Esophagus muscularis mucosa (tissue), 4 donors: ENCODE results near the gene ATAD2B. TPM values are rescaled to one million over a fixed set of nuclear protein-coding genes. Genes with fewer than 3 reads are reported as not detected.
"Not testable (repeated sequence)": the region's sequence is repeated elsewhere in the genome, so short reads cannot be mapped to it uniquely, and the experiment has no call there.

ENCODE experiments used
- DNase-seq: peaks from one replicate; pipeline ENCODE4 v3.0.0-alpha.2; 2017; ENCODE audit errors: extremely low spot score
- H3K27ac ChIP-seq, 4 donors: fragments of 200-600 bp; sonication (generic); replicated peaks in 1 of 4; 1 replicate in 3 of 4; 2 replicates in 1 of 4; pipeline ENCODE4 v1.5.1; 2016 to 2019; ENCODE audit warnings: mild to moderate bottlenecking in 1 of 4
- H3K27me3 ChIP-seq, 4 donors: fragments of 200-600 bp; sonication (generic); one replicate each; pipeline versions ENCODE4 v1.5.1 to v1.6.0; 2016 to 2019
- H3K36me3 ChIP-seq, 4 donors: fragments of 200-600 bp; sonication (generic); one replicate each; pipeline ENCODE4 v1.5.1; 2016 to 2019
- H3K4me1 ChIP-seq, 4 donors: fragments of 200-600 bp; sonication (generic); one replicate each; pipeline ENCODE4 v1.5.1; 2016 to 2019
- H3K4me3 ChIP-seq, 4 donors: fragments of 200-600 bp; sonication (generic); 1 replicate in 2 of 4; 2 replicates in 2 of 4; pipeline ENCODE4 v1.5.1; 2016 to 2019; ENCODE audit warnings: mild to moderate bottlenecking in 4 of 4, moderate library complexity in 1 of 4
- H3K9me3 ChIP-seq, 4 donors: fragments of 200-600 bp; sonication (generic); 1 replicate in 3 of 4; 2 replicates in 1 of 4; pipeline ENCODE4 v1.5.1; 2016 to 2019
- EP300 ChIP-seq: sonication (generic); formaldehyde crosslinking; IDR thresholded peaks from one replicate; pipeline ENCODE4 v1.6.1; 2017; ENCODE audit warnings: antibody characterized with exemption
- POLR2A ChIP-seq: fragments of 450-650 bp; IDR thresholded peaks from one replicate; pipeline ENCODE4 v1.6.1; 2017; ENCODE audit warnings: antibody characterized with exemption, moderate library complexity, mild to moderate bottlenecking, low read depth
- POLR2AphosphoS5 ChIP-seq, 2 donors: sonication (generic); formaldehyde crosslinking; IDR thresholded peaks; one replicate each; pipeline ENCODE4 v1.6.1; 2017; ENCODE audit warnings: antibody characterized with exemption in 2 of 2
- WGBS: methylation state at CpG from one replicate; pipeline ENCODE4 v1.1.5; 2018; 5-methylcytosine and 5-hydroxymethylcytosine counted together
- intact Hi-C: fragments of 100-400 bp; cut with DNase I; formaldehyde crosslinking; loops from one replicate; pipeline ENCODE4 v1.15.1; 2023
- total RNA-seq, 4 donors: library from RNA; depleted of rRNA; stranded (reverse); fragments of >200 nt; gene quantifications; one replicate each; pipeline versions ENCODE4 v1.1.0 to v1.2.1, GENCODE V29; 2016
- TF ChIP-seq, protein P1 (sequence below), 3 experiments: fragments of 200-600 bp in 2 of 3; fragments of 450-650 bp in 1 of 3; sonication (generic) in 2 of 3; IDR thresholded peaks; one replicate each; pipeline ENCODE4 v1.5.1; 2017 to 2019; ENCODE audit warnings: antibody characterized with exemption in 3 of 3, mild to moderate bottlenecking in 2 of 3, moderate library complexity in 1 of 3

Gene ATAD2B
- total RNA-seq, 4 donors from 2014 or later: 8.0 to 17.4 (median 13.5) TPM

DNA sequence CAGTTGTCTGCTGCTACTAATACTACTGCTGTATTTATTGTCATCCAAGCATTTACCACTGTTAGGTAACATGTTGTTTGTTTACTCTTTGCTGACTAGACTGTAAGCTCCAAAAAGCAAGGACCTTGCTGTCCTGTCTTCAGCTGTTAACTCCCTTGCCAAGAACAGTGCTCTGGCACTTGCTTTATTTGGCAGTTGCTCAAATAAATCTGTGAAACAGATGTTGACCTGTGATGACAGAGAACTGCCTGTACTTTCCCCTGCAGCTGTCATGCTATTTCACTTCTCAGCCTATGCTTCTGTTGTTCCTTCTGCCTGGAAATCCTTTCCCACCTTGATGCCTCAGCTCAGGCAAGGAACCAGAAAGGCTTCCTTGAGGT, 181.2 kb downstream of the ATAD2B start:
- Histone ChIP-seq H3K4me3 (no peak overlapping the region), H3K27ac (peak overlapping the region; percentile 20 to 55 (median 40)), H3K9me3 (no peaks in the 10 kb centered on the region), H3K4me1 (peaks cover 14 to 35% (median 21%) of the 10 kb centered on the region in 4 donors), H3K27me3 (no peaks in the 10 kb centered on the region), H3K36me3 (no peaks in the 10 kb centered on the region)
- DNase-seq: no peak
- peak; percentile 56 for TF ChIP-seq EP300
- no peak for TF ChIP-seq POLR2A
- TF ChIP-seq POLR2AphosphoS5 (IDR thresholded peaks at IDR 0.05): peak; percentile 77 to 83
- TF ChIP-seq, protein P1, sequence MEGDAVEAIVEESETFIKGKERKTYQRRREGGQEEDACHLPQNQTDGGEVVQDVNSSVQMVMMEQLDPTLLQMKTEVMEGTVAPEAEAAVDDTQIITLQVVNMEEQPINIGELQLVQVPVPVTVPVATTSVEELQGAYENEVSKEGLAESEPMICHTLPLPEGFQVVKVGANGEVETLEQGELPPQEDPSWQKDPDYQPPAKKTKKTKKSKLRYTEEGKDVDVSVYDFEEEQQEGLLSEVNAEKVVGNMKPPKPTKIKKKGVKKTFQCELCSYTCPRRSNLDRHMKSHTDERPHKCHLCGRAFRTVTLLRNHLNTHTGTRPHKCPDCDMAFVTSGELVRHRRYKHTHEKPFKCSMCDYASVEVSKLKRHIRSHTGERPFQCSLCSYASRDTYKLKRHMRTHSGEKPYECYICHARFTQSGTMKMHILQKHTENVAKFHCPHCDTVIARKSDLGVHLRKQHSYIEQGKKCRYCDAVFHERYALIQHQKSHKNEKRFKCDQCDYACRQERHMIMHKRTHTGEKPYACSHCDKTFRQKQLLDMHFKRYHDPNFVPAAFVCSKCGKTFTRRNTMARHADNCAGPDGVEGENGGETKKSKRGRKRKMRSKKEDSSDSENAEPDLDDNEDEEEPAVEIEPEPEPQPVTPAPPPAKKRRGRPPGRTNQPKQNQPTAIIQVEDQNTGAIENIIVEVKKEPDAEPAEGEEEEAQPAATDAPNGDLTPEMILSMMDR (IDR thresholded peaks at IDR 0.05): no peak
- intact Hi-C loops: no loop called here

DNA sequence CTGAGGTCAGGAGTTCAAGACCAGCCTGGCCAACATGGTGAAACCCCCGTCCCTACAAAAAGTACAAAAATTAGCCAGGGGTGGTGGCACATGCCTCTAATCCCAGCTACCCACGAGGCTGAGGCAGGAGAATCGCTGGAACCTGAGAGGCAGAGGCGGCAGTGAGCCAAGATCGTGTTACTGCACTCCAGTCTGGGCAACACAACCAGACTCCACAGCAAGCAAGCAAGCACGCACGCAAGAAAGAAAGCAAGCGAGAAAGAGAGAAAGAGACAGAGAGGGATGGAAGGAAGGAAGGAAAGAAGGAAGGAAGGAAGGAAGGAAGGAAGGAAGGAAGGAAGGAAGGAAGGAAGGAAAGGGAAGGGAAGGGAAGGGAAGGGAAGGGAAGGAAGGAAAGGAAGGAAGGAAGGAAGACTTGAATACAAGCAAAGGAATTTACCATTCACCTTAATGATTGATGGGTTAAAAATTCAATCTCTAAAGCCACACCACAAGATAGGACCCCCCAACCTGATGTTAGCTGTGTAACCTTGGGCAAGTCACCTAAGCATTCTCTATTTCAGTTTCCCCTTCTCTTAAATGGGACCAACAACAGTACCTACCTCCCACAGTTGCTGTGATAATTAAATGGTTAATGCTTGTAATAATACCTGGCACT, 181.7 kb downstream of the ATAD2B start:
- TF ChIP-seq, protein P1 (IDR thresholded peaks at IDR 0.05): no peak
- no peak for TF ChIP-seq EP300
- no peak for TF ChIP-seq POLR2AphosphoS5 (IDR thresholded peaks at IDR 0.05)
- TF ChIP-seq POLR2A: no peak
- no peaks in the 10 kb centered on the region for H3K36me3 ChIP-seq
- no peak overlapping the region for H3K4me3 ChIP-seq
- intact Hi-C loops: no loop called here
- no peaks in the 10 kb centered on the region for H3K9me3 ChIP-seq
- H3K4me1 ChIP-seq: peaks cover 14 to 35% (median 21%) of the 10 kb centered on the region in 4 donors
- WGBS: 98% methylated on average over 8 of the region's 8 CpGs
- H3K27me3 ChIP-seq: no peaks in the 10 kb centered on the region
- DNase-seq: no peak
- H3K27ac ChIP-seq: peak overlapping the region in 2 of 4 donors; percentile 48 to 55

DNA sequence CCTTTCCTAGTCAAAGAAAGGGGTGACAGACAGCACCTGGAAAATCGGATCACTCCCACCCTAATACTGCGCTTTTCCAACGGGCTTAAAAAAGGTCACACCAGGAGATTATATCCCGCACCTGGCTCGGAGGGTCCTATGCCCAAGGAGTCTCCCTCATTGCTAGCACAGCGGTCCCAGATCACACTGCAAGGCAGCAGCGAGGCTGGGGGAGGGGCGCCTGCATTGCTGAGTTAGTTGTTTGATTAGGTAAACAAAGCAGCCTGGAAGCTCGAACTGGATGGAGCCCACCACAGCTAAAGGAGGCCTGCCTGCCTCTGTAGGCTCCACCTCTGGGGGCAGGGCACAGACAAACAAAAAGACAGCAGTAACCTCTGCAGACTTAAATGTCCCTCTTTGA, 190.1 kb downstream of the ATAD2B start:
- H3K9me3 ChIP-seq, H3K4me3 ChIP-seq, H3K27me3 ChIP-seq, H3K4me1 ChIP-seq, H3K27ac ChIP-seq, intact Hi-C loops, DNase-seq: not testable (repeated sequence)
- WGBS: 98% methylated on average over 8 of the region's 9 CpGs
- peaks cover 0 to 24% (median 10%) of the 10 kb centered on the region in 4 donors for H3K36me3 ChIP-seq

DNA sequence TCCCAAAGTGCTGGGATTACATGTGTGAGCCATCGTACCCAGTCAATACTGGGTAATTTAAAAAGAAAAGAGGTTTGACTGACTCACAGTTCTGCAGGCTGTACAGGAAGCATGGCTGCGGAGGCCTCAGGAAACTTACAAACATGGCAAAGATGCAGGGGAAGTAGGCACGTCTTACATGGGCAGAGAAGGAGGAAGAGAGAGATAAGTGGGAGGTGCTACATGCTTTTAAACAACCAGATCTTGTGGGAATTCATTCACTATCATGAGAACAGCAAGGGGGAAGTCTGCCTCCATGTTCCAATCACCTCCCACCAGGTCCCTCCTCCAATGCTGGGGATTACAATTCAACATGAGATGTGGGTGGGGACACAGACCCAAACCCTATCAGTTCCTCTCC, 192.5 kb downstream of the ATAD2B start:
- peaks cover 0 to 24% (median 10%) of the 10 kb centered on the region in 4 donors for H3K36me3 ChIP-seq
- H3K27me3 ChIP-seq: no peaks in the 10 kb centered on the region
- no peaks in the 10 kb centered on the region for H3K4me1 ChIP-seq
- no peak for DNase-seq
- TF ChIP-seq EP300: no peak
- TF ChIP-seq, protein P1 (IDR thresholded peaks at IDR 0.05): no peak
- no peak for TF ChIP-seq POLR2A
- TF ChIP-seq POLR2AphosphoS5 (IDR thresholded peaks at IDR 0.05): no peak
- H3K9me3 ChIP-seq: no peaks in the 10 kb centered on the region
- WGBS: 79% methylated on average over 3 of the region's 3 CpGs
- H3K27ac ChIP-seq: no peak overlapping the region
- H3K4me3 ChIP-seq: no peak overlapping the region
- intact Hi-C loops: no loop called here

DNA sequence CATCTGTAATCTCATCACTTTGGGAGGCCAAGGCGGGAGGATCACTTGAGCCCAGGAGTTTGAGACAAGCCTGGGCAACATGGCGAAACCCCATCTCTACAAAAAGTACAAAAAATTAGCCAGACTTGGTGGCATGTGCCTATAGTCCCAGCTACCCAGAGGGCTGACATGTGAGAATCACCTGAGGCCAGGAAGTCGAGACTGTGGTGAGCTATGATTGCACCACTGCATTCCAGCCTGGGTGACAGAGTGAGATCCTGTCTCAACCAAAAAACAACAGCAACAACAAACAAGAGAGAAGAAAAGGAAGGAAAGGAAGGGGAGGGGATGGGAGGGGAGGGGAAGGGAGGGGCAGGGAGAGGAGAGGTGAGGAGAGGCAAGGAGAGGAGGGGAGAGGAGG, 203.9 kb downstream of the ATAD2B start:
- WGBS: 97% methylated on average over 3 of the region's 3 CpGs
- H3K27ac ChIP-seq, intact Hi-C loops, H3K4me3 ChIP-seq, H3K27me3 ChIP-seq, DNase-seq: not testable (repeated sequence)
- H3K4me1 ChIP-seq: peaks cover 0 to 23% (median 8%) of the 10 kb centered on the region in 4 donors
- H3K36me3 ChIP-seq: peaks cover 0 to 12% (median 0%) of the 10 kb centered on the region in 4 donors
- peaks cover 0 to 12% (median 0%) of the 10 kb centered on the region in 4 donors for H3K9me3 ChIP-seq

DNA sequence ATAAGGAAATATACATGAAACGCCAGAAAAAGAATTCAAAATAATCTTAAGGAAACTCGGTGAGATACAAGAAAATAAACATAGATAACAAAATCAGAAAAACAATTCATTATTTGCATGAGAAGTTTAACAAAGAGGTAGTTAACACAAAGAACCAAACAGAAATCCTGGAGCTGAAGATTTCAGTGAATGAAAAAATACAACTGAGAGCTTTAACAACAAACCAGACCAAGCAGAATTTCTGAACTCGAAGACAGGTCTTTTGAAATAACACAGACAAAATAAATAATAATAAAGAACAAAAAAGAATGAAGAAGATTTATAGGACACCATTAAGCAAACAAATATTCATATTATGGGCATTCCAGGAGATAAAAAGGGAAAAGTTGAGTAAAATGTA, 204.7 kb downstream of the ATAD2B start:
- DNase-seq: no peak
- WGBS: 97% methylated on average over 3 of the region's 3 CpGs
- peaks cover 0 to 23% (median 8%) of the 10 kb centered on the region in 4 donors for H3K4me1 ChIP-seq
- no peak overlapping the region for H3K27ac ChIP-seq
- TF ChIP-seq, protein P1 (IDR thresholded peaks at IDR 0.05): no peak
- no peak for TF ChIP-seq POLR2AphosphoS5 (IDR thresholded peaks at IDR 0.05)
- no peak for TF ChIP-seq POLR2A
- no peak for TF ChIP-seq EP300
- no peak overlapping the region for H3K4me3 ChIP-seq
- H3K9me3 ChIP-seq: peaks cover 0 to 12% (median 0%) of the 10 kb centered on the region in 4 donors
- intact Hi-C loops: no loop called here
- H3K36me3 ChIP-seq: peaks cover 0 to 12% (median 0%) of the 10 kb centered on the region in 4 donors
- H3K27me3 ChIP-seq: no peaks in the 10 kb centered on the region
